ENCODE measurements around the gene RGS7. TPM values are rescaled to one million over a fixed set of nuclear protein-coding genes. Genes with fewer than 3 reads are reported as not detected.

RGS7 gene
- polyA plus RNA-seq, 1 donor (not counting 4 experiments of a cell fraction or from before 2014, with no cell fraction given), result not detected

GRCh38 chr1:240829487-240829886, 527.5 kb downstream of the RGS7 start:
- no peak for DNase-seq (ENCODE audit: low read depth, low spot score)
- dilution Hi-C loops (cut with MboI; ENCODE audit: extremely low pct_ligation_motif_present, low sequenced_read_pairs), result no loop called here
- no peak for FAIRE-seq
- Histone ChIP-seq H3K9me3 (ENCODE audit: control insufficient read depth, low read depth, low read length) (no peaks in the 10 kb centered on the region), H4K20me1 (ENCODE audit: control insufficient read depth, extremely low read depth, insufficient read depth, low read length) (no peaks in the 10 kb centered on the region), H3K79me2 (ENCODE audit: control insufficient read depth, insufficient read depth, low read length) (no peaks in the 10 kb centered on the region), H3K4me1 (ENCODE audit: control insufficient read depth, extremely low read depth, insufficient read depth, low read length) (no peaks in the 10 kb centered on the region), H3K27ac (ENCODE audit: control insufficient read depth, insufficient read depth, low read length) (no peak overlapping the region), H3K36me3 (ENCODE audit: control insufficient read depth in 2 of 2, extremely low read depth in 1 of 2, insufficient read depth in 2 of 2, low read length in 2 of 2) (no peaks in the 10 kb centered on the region), H3K27me3 (ENCODE audit: control insufficient read depth, extremely low read depth, insufficient read depth, low read length) (no peaks in the 10 kb centered on the region), H3K4me3 (ENCODE audit: control insufficient read depth in 2 of 3, extremely low read depth in 1 of 3, insufficient read depth in 2 of 3, low read depth in 1 of 3, low read length in 3 of 3) (no peak overlapping the region), H3K9ac (ENCODE audit: control insufficient read depth, extremely low read depth, insufficient read depth, low read length) (no peak overlapping the region), H3K4me2 (ENCODE audit: control insufficient read depth, extremely low read depth, insufficient read depth, low read depth, low read length) (no peak overlapping the region), H3K9me1 (ENCODE audit: control insufficient read depth, extremely low read depth, insufficient read depth, low read length) (no peaks in the 10 kb centered on the region), H2AFZ (ENCODE audit: control insufficient read depth, low read length) (no peak overlapping the region)
- no peak for TF ChIP-seq EZH2 (IDR thresholded peaks at IDR 0.05; ENCODE audit: low read length)

GRCh38 chr1:240827786-240828185, 529.2 kb downstream of the RGS7 start:
- Histone ChIP-seq H2AFZ (ENCODE audit: control insufficient read depth, low read length) (no peak overlapping the region), H3K27me3 (ENCODE audit: control insufficient read depth, extremely low read depth, insufficient read depth, low read length) (no peaks in the 10 kb centered on the region), H3K9me1 (ENCODE audit: control insufficient read depth, extremely low read depth, insufficient read depth, low read length) (no peaks in the 10 kb centered on the region), H3K9ac (ENCODE audit: control insufficient read depth, extremely low read depth, insufficient read depth, low read length) (no peak overlapping the region), H3K4me1 (ENCODE audit: control insufficient read depth, extremely low read depth, insufficient read depth, low read length) (no peaks in the 10 kb centered on the region), H3K9me3 (ENCODE audit: control insufficient read depth, low read depth, low read length) (no peaks in the 10 kb centered on the region), H3K79me2 (ENCODE audit: control insufficient read depth, insufficient read depth, low read length) (no peaks in the 10 kb centered on the region), H3K4me2 (ENCODE audit: control insufficient read depth, extremely low read depth, insufficient read depth, low read depth, low read length) (no peak overlapping the region), H3K27ac (ENCODE audit: control insufficient read depth, insufficient read depth, low read length) (no peak overlapping the region), H4K20me1 (ENCODE audit: control insufficient read depth, extremely low read depth, insufficient read depth, low read length) (no peaks in the 10 kb centered on the region), H3K4me3 (ENCODE audit: control insufficient read depth in 2 of 3, extremely low read depth in 1 of 3, insufficient read depth in 2 of 3, low read depth in 1 of 3, low read length in 3 of 3) (no peak overlapping the region), H3K36me3 (ENCODE audit: control insufficient read depth in 2 of 2, extremely low read depth in 1 of 2, insufficient read depth in 2 of 2, low read length in 2 of 2) (no peaks in the 10 kb centered on the region)
- dilution Hi-C loops (cut with MboI; ENCODE audit: extremely low pct_ligation_motif_present, low sequenced_read_pairs), result no loop called here
- no peak for FAIRE-seq
- TF ChIP-seq CTCF (optimal IDR thresholded peaks at IDR 0.05 in 1 of 3, IDR thresholded peaks at IDR 0.05 in 1 of 3, conservative IDR thresholded peaks at IDR 0.05 in 1 of 3; ENCODE audit: extremely low read depth in 1 of 3, insufficient read depth in 2 of 3, low read length in 3 of 3) (no peak), EZH2 (IDR thresholded peaks at IDR 0.05; ENCODE audit: low read length) (no peak)
- DNase-seq (ENCODE audit: low read depth, low spot score), result no peak

- H3K79me2 ChIP-seq (ENCODE audit: control insufficient read depth, insufficient read depth, low read length), result no peaks in the 10 kb centered on the region
- H3K9ac ChIP-seq (ENCODE audit: control insufficient read depth, extremely low read depth, insufficient read depth, low read length), result no peak overlapping the region
- no peaks in the 10 kb centered on the region for H3K9me3 ChIP-seq (ENCODE audit: control insufficient read depth, low read depth, low read length)
- H4K20me1 ChIP-seq (ENCODE audit: control insufficient read depth, extremely low read depth, insufficient read depth, low read length), result no peaks in the 10 kb centered on the region
- DNase-seq (ENCODE audit: low read depth, low spot score) (no peak), FAIRE-seq (no peak)
- TF ChIP-seq EZH2 (IDR thresholded peaks at IDR 0.05; ENCODE audit: low read length) (no peak), CTCF (optimal IDR thresholded peaks at IDR 0.05 in 1 of 3, IDR thresholded peaks at IDR 0.05 in 1 of 3, conservative IDR thresholded peaks at IDR 0.05 in 1 of 3; ENCODE audit: extremely low read depth in 1 of 3, insufficient read depth in 2 of 3, low read length in 3 of 3) (no peak)
- H3K4me3 ChIP-seq (ENCODE audit: control insufficient read depth in 2 of 3, extremely low read depth in 1 of 3, insufficient read depth in 2 of 3, low read depth in 1 of 3, low read length in 3 of 3), result no peak overlapping the region
- H3K27ac ChIP-seq (ENCODE audit: control insufficient read depth, insufficient read depth, low read length), result no peak overlapping the region
- H3K36me3 ChIP-seq (ENCODE audit: control insufficient read depth in 2 of 2, extremely low read depth in 1 of 2, insufficient read depth in 2 of 2, low read length in 2 of 2), result no peaks in the 10 kb centered on the region
- H3K4me2 ChIP-seq (ENCODE audit: control insufficient read depth, extremely low read depth, insufficient read depth, low read depth, low read length), result no peak overlapping the region
- dilution Hi-C loops (cut with MboI; ENCODE audit: extremely low pct_ligation_motif_present, low sequenced_read_pairs), result no loop called here
- H3K27me3 ChIP-seq (ENCODE audit: control insufficient read depth, extremely low read depth, insufficient read depth, low read length), result no peaks in the 10 kb centered on the region
- H3K4me1 ChIP-seq (ENCODE audit: control insufficient read depth, extremely low read depth, insufficient read depth, low read length), result no peaks in the 10 kb centered on the region
- no peak overlapping the region for H2AFZ ChIP-seq (ENCODE audit: control insufficient read depth, low read length)
- H3K9me1 ChIP-seq (ENCODE audit: control insufficient read depth, extremely low read depth, insufficient read depth, low read length), result no peaks in the 10 kb centered on the region
Observed at GRCh38 chr1:240824238-240824637, 532.8 kb downstream of the RGS7 start.

Measured in keratinocyte (primary cell).